Stimulated activated CD4-positive, alpha-beta T cell treated with anti-CD3 and anti-CD28 coated beads, Interleukin-12 subunit alpha, Interleukin-12 subunit beta, amount 100 ng/mL, for 48 hours (primary cell): ENCODE results near the gene FEZF1.

Source experiments
- DNase-seq, 3 donors: peaks; one replicate each; pipeline ENCODE4 v3.0.0-alpha.2; 2020; ENCODE audit warnings: low read depth in 2 of 3, low spot score in 1 of 3

The FEZF1 gene

GRCh38 chr7:122304319-122304975 is at the start of gene FEZF1:
Gene FEZF1 (minus strand): TSS chr7:122304750. CDS start chr7:122304437, 313 bp downstream.
- no peak for DNase-seq

- DNase-seq, result no peak
Observed at GRCh38 chr7:122352454-122352853, 47.9 kb upstream of the FEZF1 start.

- no peak for DNase-seq
Observed at GRCh38 chr7:122350701-122351100, 46.2 kb upstream of the FEZF1 start.

GRCh38 chr7:122344303-122344620 is 39.7 kb upstream of the FEZF1 start:
- no peak for DNase-seq

- DNase-seq, result no peak
Observed at GRCh38 chr7:122343601-122344302, 39.2 kb upstream of the FEZF1 start.

GRCh38 chr7:122340427-122340826 is 35.9 kb upstream of the FEZF1 start:
- no peak for DNase-seq

GRCh38 chr7:122339145-122339904 is 34.8 kb upstream of the FEZF1 start:
- DNase-seq, result no peak

GRCh38 chr7:122337011-122337410 is 32.5 kb upstream of the FEZF1 start:
- no peak for DNase-seq

- DNase-seq, result no peak
Observed at GRCh38 chr7:122329145-122329802, 24.7 kb upstream of the FEZF1 start.

GRCh38 chr7:122327969-122328368 is 23.4 kb upstream of the FEZF1 start:
- no peak for DNase-seq

- DNase-seq, result no peak
Observed at GRCh38 chr7:122316467-122317388, 12.2 kb upstream of the FEZF1 start.

GRCh38 chr7:122315507-122316466 is 11.2 kb upstream of the FEZF1 start:
- DNase-seq, result no peak

GRCh38 chr7:122314284-122314683 is 9.7 kb upstream of the FEZF1 start:
- DNase-seq, result no peak

- DNase-seq, result no peak
Observed at GRCh38 chr7:122312789-122313188, 8.2 kb upstream of the FEZF1 start.

- DNase-seq, result no peak
Observed at GRCh38 chr7:122311734-122312450, 7.3 kb upstream of the FEZF1 start.

- no peak for DNase-seq
Observed at GRCh38 chr7:122311050-122311700, 6.6 kb upstream of the FEZF1 start.

GRCh38 chr7:122310119-122311021 is 5.8 kb upstream of the FEZF1 start:
- no peak for DNase-seq
